DMS153 (cell line): ENCODE data around the gene PRKAR2B.
A peak's percentile ranks its signal among the peaks of the same experiment; 100 is the strongest.

Experiments
- DNase-seq: peaks from one replicate; lab custom pipeline; 2025; lab: John Stamatoyannopoulos, UW

The PRKAR2B gene

DNA sequence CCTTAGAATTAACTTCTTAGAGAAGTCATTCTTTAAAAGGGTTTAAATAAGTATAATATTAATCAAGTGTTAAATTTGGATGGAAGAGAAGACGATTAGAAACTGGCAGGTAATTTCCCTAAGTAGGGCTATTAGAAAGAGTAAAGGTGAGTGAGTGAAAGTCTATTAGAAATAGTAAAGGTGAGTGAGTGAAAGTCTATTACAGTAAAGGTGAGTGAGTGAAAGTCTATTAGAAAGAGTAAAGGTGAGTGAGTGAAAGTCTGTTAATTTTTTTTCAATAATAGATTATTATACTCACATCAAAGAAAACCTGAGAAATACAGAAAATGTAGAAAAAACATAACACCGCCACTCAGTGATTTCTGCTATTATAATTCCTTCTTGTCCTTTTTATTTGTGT is 113.5 kb downstream of the PRKAR2B start:
- DNase-seq, result no peak

DNA sequence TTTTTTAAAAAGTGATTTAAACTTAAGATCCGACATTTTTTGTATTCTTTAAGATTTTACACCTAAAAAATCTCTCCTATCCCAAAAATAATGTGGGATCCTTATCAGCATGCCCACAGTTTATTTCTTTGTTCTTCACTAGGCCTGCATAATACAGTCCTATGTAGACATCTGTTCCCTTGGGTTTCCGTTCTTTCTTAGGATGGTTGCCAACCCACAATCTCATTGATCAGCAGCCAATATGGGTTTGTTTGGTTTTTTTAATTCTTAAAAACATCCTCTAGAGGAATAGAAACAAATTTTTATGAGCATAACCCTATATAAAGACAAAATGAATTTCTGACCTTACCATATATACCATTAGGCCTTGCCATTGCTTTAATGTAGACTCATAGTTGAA is 115.9 kb downstream of the PRKAR2B start:
- DNase-seq, result no peak

DNA sequence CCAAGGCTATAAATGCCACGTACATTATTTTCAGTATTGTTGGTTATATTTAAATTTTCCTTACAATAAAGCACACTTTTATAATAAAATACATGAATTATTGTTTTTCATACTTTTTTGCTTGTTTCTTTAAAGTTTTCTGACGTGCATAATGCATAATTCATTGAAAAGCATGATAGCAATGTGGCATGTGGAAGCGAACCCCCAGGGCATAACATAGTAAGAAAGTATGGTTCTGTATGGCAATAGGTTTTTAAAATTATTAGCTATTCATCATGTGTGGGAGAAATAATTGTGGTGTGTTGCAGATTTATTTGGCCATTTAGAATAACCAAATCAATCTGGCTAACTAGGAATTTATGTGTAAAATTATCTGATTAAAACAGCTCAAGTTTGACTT is 116.9 kb downstream of the PRKAR2B start:
- DNase-seq, result no peak

DNA sequence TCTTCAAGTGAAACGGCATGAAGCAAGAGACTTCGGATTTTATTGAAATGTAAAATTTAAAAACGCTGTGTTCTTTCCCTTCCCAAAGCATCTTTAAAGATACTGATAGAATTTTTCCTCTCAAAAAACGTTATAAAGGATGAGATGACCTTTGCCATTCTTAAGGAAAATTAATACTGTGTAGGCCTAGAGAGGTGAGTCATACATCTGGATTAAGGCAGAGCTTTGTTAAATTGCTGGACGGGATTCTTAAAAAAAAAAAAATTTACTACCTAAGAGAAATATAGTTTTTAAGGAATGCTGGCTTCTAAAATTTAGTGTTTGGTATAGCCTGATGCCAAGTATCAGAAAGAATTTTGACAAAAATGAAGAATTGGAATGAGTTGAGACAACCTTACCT is 118.0 kb downstream of the PRKAR2B start:
- no peak for DNase-seq

DNA sequence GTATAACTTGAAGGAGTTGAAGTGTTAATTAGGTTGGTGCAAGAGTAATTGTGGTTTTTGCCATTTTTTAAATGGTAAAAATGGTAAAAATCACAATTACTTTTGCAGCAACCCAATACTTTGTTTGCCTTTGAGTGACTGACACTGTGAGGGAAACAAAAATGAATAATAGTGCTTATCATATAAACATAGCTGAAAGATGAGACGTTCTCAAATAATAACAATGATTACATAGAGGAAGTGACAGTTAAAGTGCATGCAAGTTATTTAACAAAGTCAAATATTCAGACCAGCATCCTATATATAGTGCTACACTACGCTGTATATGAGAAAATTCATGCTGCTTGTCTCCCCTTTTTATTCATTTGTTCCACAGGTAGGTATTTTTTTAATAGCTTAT is 119.6 kb downstream of the PRKAR2B start:
- no peak for DNase-seq

DNA sequence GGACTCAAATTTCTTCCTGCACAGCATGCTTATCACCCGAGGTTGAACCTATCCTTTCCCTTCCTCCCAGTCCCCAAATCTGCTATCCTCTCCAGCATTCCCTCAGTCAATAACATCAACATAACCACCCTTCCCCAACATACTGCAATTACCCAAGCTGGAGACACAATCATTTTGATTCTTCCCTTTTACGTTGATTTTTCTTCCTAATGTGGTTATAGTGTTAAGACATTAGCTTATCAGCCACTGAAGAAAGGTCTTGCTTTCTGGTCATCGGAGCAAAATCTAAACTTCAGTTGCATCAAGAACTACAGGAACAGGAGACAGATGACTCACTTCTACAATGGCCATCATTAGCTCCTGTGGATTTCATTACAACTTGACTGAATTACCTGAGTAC is 120.8 kb downstream of the PRKAR2B start:
- no peak for DNase-seq

DNA sequence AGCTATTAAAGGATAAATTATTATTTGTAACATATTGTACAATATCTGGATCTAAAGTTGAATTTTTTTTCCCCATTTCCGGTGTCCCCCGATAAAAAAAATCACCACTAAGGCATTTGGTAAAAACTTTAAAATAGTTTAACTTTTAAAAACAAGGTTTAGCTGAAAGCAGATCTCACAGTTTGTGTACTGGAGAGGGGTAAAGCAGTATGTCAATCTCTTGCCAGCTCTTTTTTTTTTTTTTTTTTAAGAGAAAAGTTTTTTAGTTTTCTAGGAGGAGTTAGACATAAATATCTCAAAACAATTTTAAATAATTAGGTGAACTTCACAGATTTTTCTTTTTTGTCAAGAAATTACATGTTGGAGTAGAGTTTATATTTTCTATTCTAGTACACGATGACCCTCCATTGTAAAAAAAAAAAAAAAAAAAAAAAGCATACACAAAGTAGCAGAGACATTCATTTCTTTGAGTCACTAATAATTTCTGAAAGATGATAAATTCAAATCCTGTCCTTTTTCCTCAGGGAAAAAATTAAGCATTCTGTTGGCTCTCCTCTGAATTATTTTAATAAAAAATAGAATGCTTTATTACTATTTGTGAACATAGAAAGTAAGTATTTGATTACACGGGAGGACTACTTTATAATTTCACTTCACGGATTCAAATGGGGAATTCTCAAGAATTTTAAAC is 122.4 kb downstream of the PRKAR2B start:
- no peak for DNase-seq

DNA sequence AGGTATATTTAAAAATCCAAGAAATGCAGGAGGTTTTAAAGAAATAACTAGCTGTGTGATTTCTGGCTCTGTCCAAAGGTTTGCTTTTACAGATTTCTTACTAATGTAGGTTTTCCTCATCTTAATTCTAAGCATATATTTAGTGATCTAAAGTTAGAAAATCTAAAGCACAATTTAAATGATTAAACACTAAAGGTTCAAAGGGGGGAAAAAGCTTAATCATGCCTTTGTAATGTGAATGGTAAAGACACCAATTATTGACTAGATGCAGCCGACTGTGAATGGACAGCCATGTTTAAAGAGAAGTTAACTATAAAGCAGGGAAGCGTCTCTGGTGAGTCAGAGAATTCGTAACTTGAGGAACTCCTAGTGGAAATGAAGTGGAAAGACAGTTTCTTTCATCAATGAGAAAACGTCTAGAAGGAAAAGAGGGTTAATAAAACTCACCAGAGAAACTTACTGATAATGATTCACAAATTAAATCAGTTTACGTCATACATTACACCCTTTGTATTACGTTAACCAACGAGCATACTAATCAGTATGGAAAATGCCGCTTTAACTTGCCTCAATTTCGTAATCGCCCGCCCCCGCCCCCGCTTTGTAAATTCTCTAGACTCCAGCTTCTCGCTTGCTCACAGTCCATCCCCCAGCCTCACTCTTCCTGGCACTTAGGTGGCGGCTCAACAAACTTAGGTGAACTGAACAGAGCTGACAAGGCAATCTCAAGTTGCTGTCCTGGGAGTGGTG is 123.2 kb downstream of the PRKAR2B start:
- no peak for DNase-seq

DNA sequence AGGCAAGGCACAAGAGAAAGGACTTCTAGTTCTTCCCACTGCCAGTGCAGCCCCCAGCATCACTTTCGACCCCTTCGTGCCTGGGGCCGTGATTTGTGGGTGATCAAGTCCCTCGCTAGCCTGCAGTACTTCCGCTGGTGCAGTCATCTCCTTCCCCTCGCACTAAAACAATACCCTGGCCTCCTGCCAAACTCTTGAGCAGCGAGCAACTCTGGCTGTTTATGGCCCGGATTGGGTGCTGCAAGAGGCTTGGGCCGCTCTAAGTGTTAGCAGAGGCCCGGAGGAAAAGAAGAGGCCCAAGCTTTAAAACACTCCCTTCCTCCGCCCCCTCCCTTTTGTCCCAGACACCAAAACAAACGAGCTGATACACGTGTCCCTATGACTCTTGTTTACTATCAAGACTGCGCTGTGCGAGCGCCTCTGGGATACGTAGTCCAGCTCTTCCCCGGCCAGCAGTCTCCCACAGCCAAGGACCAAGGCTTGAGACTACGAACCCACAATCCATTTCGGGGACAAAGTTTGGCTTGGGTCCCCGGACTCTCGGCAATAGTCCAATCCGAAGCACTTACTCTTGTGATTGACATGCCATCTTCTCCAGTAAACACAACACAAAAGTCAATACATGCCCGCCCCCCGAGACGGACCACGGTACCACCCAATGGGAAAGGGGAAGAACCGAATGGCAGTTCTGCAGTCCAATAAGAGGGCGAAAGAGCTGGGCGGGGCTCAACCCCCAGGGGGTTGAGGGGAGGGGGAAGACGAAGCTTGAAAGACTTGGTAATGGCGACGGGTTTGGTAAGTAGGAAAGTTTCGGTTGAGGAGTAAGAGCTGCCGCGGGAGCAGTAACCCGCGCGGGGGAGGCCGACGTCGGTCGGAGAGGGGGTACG is 124.0 kb downstream of the PRKAR2B start, which contains the start of gene HBP1:
TSS of gene HBP1 (plus strand) at position 771 of the 887 bp plus-strand sequence. CDS start 10,891 bp downstream, outside the sequence.
- peak; percentile 100 for DNase-seq

DNA sequence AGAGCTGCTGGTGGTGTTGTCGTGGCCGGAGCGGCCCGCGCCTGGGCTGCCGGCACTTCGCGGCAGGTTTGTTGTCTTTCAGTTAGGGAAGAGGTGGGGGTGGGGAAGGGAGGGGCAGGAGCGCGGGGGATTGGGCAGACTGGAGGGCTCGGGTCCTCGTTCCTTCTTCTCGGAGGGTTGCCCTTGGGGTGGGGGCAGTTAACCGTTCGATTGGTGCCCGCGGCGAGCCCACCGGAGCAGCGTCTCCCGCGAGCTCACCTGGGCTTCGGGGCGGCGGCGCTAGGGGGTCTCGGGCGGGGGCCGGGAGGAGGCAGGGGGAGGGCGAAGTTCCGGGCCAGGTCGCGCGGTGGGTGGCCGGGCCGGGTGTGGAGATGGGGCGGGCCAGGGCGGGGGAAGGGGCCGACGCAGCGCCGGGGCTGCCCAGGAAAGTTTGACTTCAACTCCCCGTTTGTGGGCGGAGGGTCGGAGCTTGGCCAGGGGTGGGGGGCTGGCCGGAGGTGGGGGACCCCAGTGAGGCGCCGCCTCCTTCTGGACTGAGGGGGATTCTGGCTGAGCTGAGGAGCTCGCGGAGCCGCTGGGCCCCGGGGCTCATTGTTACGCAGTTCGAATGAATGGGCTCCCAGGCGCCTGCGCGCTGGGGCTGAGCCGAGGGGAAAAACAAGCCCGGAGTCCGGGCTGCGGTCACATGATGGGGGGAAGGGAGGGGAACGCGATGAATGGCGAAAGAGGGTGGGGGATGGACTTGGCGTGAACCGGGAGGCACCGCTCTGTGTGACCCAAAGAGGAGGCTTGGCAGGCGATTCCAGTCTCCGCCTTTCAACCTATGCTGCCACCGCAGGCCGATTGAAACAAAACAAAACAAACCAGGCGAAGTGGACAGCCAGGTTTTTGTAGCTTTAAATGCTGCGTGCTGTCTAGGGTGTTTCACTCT is 124.9 kb downstream of the PRKAR2B start:
- peak; percentile 96 for DNase-seq

DNA sequence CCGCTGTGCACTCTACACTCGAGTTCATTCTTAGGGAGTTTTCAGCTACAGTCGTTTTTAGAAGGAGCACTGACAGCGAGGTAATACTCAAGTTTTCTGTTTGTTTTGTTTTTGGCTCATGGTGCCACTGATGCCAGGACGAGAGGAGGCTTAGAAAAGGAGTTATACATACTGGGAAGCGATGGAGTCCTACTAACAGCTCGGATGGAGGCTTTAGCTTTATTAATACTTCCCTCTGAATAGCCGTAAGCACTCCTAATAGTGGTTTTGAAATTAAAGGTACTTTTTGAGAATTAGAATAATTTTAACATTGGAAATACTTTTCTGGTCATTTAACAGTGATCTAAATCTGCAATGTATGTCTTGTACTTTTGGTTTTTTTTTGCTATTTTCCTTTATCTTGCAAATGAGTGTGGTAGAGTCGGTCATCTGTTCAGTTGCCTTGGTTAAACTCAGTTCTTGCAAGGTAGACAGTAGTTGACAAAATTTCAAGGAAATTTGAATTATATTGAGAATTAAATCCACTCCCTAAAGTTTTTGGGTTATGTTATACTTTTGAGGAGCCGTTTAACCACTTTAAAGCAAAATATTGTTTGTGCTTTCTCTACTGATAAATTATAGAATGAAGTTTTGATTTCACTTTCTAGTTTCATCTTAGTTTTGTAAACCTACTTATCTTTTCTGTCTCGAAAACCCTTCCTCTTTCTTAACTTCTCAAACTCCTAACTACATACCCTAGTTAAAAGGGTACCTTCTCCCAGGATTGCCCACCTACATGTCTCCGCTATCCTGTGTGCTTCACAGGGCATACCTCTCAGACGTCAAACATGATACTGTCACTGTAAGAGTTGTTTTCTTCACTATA is 125.8 kb downstream of the PRKAR2B start:
- no peak for DNase-seq

DNA sequence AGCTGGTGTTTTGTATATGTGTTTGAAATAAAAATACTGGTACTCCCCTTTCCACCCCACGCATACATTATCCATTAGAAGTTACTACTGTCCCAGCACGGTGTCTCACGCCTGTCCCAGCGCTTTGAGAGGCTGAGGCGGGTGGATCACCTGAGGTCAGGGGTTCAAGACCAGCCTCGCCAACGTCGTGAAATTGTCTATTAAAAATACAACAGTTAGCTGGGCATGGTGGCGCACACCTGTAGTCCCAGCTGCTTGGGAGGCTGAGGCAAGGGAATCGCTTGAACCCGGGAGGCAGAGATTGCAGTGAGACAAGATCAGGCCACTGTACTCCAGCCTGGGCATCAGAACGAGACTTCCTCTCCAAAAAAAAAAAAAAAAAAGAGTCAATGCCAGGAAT is 127.0 kb downstream of the PRKAR2B start:
- no peak for DNase-seq

DNA sequence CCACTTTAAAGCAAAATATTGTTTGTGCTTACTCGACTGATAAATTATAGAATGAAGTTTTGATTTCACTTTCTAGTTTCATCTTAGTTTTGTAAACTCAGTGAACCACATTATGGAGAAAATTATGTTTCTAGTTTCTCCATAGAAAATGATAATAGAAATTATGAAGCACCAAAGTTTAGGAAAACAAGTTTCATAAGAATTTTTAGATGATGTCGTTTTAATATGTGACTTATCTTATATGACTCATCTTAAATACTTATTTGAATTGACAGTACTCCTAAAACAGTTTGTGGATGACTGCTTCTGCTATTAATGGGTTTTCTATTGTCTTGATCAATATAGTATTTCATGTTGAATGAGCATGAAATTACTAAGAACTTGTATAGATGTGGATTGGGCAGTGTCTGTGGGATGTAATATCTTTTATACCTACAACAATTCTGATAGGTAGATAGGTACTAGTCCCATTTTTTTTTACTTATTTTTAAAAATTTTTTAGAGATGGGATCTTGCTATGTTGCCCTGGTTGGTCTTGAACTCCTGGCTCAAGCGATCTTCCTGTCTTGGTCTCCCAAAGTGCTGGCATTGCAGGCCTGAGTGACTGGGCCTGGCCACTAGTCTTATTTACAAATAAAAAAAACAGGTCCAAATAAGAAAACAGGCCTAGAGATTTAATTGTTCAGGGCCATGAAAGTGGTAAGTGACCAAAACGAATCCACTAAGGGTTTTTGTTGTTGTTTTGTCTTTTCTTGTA is 127.9 kb downstream of the PRKAR2B start:
- DNase-seq, result no peak

DNA sequence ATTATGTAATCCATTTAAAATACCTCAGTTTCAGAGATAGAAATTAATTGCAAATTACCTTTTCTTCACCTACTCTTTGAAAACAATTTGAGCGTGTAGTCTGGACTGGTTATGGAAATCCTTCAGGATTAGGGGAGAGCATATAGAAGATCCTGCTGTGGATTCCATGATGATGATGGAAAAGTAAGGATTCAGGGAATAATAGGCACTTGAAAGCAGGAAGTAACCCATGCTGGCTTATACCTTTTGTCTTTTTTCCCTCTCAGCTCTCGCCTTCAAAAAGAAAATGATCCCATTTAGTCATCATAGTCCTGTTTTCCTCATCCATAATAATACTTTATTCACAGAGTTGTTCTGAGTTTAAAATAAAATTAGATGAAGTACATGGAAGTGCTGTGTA is 128.7 kb downstream of the PRKAR2B start:
- DNase-seq, result peak; percentile 32

DNA sequence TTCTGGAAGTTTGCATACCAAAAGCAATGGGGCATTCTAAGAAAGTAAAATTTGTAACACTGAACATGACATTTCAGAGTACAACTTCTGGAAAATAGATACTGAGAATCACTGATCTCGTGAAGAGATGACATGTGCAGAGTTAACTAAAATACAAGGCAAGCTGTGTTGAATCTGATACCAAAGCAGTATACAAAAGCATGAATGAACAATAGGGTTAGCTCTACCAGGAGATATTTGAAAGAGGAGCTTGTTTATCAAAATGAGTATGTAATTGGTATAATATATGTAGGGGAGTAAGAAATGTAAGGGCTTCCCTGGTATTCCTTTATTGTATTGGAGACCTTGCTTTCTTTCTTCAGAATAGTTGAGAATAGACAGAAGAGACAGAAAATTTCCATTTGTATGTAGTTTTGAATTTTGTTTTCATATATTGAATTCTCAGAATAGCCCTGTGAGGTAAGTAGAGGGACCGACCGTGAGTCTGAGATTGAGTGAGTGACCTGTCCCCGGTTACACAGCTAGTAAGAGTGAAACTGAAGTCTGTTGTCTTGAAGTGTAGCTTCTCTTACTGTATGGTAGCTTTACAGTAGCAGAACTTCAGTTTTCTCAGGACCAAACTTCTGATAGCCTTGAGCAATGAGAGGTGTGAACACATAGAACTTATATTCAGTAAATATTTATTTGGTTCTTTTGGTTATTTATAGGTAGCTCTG is 129.3 kb downstream of the PRKAR2B start:
- DNase-seq, result no peak

DNA sequence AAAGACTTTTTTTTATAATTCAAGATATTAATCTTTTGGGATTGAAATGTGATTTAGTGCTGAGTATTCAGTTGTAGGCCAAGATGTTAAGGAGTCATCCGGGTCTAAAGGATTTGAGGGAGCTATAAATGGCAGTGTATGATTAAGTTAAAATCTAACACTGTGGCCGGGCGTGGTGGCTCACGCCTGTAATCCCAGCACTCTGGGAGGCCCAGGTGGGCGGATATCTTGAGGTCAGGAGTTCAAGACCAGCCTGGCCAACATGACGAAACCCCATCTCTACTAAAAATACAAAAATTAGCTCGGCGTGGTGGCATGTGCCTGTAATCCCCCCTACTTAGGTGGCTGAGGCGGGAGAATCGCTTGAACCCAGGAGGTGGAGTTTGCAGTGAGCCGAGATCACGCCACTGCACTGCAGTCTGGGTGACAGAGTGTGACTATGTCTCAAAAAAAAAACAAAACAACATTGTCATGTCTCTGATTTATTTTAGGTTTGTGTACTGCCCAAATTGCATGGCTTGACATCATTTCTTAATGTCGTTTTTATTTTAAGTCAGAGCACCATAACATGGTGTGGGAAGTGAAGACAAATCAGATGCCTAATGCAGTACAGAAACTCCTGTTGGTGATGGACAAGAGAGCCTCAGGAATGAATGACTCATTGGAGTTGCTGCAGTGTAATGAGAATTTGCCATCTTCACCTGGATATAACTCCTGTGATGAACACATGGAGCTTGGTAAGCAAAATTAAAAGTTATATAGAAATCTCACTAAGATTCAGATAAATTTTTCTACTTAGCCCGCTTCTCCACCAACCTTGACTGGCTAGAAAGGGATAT is 135.0 kb downstream of the PRKAR2B start:
- DNase-seq, result no peak

DNA sequence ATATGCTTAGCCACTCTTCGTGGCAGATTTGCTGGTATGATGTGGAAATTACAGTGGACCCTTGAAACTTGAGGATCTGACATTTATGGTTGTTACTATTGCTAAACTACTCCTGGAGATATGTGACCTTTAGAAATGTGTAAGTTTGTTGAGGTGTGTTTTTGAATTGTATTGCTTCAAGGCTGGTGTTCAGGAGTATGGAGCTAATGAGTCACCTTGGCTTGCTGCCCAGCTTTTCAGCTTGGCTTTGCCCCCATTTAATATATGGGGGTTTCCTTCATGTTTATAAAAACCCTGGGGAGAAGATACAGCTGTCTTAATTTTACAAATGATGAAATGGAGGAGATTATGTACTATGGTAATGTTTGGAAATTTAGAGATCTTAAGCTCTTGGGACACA is 135.9 kb downstream of the PRKAR2B start:
- DNase-seq, result no peak

DNA sequence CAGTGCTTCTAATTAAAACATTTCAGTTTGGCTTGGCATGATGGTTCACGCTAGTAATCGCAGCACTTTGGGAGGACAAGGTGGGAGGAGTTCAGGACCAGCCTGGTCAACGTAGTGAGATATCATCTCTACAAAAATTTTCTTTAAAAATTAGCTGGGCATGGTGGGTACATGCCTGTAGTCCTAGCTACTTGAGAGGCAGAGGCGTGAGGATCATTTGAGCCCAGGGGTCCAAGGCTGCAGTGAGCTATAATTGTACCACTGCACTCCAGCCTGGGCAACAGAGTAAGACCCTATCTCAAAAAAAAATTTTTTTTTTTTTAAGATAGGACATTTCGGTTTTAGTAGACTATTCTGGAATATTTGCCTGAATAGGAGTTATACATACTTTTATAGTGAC is 136.7 kb downstream of the PRKAR2B start:
- no peak for DNase-seq
